ENCODE measurements around the gene DOCK7. TPM values are rescaled to one million over a fixed set of nuclear protein-coding genes. Genes with fewer than 3 reads are reported as not detected.
"Not testable (repeated sequence)": the region's sequence is repeated elsewhere in the genome, so short reads cannot be mapped to it uniquely, and the experiment has no call there.

DOCK7 gene
- total and polyA plus RNA-seq, 7 donors: 6.5 to 54.8 (median 32.4) TPM

DNA sequence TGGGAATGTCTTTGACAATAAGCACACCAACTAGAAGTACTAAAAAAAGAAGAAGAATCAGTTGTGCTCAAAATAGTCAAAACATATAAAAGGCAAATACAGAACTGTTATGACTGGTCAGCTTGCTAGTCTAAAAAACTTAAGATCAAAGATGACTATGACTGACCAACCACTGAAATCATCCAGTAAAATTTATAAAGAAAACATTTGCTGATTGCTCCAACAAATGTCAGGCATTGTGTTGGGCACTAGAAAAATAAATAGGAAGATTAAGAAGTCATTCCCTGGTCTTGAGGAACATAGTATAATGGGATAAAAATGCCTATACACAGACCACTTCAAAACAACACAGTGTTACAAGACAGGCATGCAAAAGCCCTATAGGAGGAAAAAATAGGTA lies 100.2 kb downstream of the DOCK7 start:
- peaks cover 0 to 25% (median 0%) of the 10 kb centered on the region in 4 donors for H3K36me3 ChIP-seq
- intact Hi-C loops (cut with DNase I): no loop called here
- no peak for TF ChIP-seq POLR2AphosphoS5 (IDR thresholded peaks at IDR 0.05)
- no peak for TF ChIP-seq EP300 (IDR thresholded peaks at IDR 0.05)
- TF ChIP-seq POLR2A (IDR thresholded peaks at IDR 0.05): no peak
- TF ChIP-seq, protein P1, sequence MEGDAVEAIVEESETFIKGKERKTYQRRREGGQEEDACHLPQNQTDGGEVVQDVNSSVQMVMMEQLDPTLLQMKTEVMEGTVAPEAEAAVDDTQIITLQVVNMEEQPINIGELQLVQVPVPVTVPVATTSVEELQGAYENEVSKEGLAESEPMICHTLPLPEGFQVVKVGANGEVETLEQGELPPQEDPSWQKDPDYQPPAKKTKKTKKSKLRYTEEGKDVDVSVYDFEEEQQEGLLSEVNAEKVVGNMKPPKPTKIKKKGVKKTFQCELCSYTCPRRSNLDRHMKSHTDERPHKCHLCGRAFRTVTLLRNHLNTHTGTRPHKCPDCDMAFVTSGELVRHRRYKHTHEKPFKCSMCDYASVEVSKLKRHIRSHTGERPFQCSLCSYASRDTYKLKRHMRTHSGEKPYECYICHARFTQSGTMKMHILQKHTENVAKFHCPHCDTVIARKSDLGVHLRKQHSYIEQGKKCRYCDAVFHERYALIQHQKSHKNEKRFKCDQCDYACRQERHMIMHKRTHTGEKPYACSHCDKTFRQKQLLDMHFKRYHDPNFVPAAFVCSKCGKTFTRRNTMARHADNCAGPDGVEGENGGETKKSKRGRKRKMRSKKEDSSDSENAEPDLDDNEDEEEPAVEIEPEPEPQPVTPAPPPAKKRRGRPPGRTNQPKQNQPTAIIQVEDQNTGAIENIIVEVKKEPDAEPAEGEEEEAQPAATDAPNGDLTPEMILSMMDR (IDR thresholded peaks at IDR 0.05): no peak

DNA sequence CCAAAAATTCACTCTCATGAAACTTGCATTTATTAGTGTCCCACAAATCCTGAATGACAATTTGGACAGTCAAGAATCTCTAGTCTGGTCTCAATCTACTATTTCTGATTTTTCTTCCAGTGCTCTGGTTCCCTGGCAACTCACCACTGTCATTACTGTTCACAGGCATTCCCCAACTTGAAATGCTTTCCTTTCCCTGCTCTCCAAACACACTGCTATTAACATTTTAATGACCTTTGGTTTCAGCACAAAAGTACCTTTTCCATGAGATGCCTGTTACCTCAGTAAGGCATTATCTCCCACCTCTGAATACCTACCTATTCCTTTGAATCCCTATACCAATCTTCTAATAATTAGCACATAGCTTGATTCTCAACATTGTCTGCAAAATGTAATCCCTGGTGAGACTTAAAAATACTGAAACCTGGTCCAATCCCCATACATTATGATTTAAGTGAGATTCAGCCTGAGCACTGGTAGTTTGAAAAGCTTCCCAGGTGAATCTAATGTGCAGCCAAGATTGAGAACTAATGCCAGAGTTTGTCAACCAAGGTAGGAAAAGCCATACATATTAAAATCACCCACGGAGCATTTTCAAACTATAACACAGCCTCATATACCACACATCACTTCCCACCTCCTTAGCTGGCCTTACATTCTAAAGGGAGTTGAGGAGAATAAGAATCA lies 102.6 kb downstream of the DOCK7 start:
- TF ChIP-seq EP300 (IDR thresholded peaks at IDR 0.05) (no peak), POLR2AphosphoS5 (IDR thresholded peaks at IDR 0.05) (no peak), POLR2A (IDR thresholded peaks at IDR 0.05) (no peak)
- TF ChIP-seq, protein P1 (IDR thresholded peaks at IDR 0.05): no peak
- no peaks in the 10 kb centered on the region for H3K4me1 ChIP-seq
- no peak overlapping the region for H3K27ac ChIP-seq
- intact Hi-C loops (cut with DNase I): no loop called here
- no peak overlapping the region for H3K4me3 ChIP-seq
- H3K36me3 ChIP-seq: peaks cover 0 to 25% (median 0%) of the 10 kb centered on the region in 4 donors
- no peaks in the 10 kb centered on the region for H3K27me3 ChIP-seq
- no peaks in the 10 kb centered on the region for H3K9me3 ChIP-seq
- DNase-seq: no peak
- 62 to 86% methylated on average over 1 of the region's 1 CpG for WGBS, 2 donors

More for the DNA sequence above, 100.2 kb downstream of the DOCK7 start:
- no peak for DNase-seq
- Histone ChIP-seq H3K9me3 (no peaks in the 10 kb centered on the region), H3K27ac (no peak overlapping the region), H3K4me3 (no peak overlapping the region), H3K4me1 (no peaks in the 10 kb centered on the region), H3K27me3 (no peaks in the 10 kb centered on the region)

DNA sequence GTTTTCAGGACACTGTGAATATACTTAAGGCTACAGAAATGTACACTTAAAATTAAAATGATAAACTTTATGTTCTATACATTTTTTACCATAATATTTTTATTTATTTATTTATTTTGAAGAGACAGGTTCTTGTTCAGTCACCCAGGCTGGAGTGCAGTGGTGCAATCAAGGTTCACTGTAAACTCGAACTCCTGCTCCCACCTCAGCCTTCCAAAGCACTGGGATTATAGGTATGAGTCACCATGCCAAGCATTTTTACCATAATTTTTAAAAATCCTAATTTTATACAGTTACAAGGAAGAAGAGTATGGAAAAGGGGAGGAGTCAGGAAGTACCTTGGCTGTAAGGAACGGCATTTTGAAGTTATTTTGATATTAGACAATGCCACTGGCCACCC lies 114.5 kb downstream of the DOCK7 start:
- WGBS, 2 donors: 41 to 44% methylated on average over 2 of the region's 2 CpGs
- Histone ChIP-seq H3K4me3 (no peak overlapping the region), H3K36me3 (peaks cover 0 to 45% (median 5%) of the 10 kb centered on the region in 4 donors), H3K27ac (no peak overlapping the region), H3K4me1 (no peaks in the 10 kb centered on the region), H3K9me3 (peaks cover 0 to 5% (median 0%) of the 10 kb centered on the region in 4 donors), H3K27me3 (no peaks in the 10 kb centered on the region)
- no peak for DNase-seq
- TF ChIP-seq, protein P1 (IDR thresholded peaks at IDR 0.05): no peak
- TF ChIP-seq EP300 (IDR thresholded peaks at IDR 0.05) (no peak), POLR2A (IDR thresholded peaks at IDR 0.05) (no peak), POLR2AphosphoS5 (IDR thresholded peaks at IDR 0.05) (no peak)
- intact Hi-C loops (cut with DNase I): no loop called here

DNA sequence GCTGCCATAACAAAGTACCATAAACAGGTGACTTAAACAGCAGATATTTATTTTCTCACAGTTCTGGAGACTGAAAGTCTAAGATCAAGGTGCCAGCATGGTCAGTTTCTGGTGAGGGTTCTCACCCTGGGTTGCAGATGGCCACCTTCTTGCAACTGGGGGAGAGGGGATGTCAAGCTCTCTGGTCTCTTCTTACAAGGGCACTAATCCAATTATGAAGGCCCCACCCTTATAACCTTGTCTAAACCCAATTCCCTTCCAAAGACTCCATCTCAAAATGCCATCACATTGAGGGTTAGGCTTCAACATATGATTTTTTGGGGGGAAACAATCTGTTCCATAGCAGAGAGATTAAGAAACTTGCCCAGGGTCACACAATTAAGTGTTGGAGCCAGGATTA lies 115.7 kb downstream of the DOCK7 start:
- H3K9me3 ChIP-seq: peaks cover 0 to 5% (median 0%) of the 10 kb centered on the region in 4 donors
- no peak overlapping the region for H3K4me3 ChIP-seq
- intact Hi-C loops (cut with DNase I): no loop called here
- H3K4me1 ChIP-seq: no peaks in the 10 kb centered on the region
- no peak for DNase-seq
- H3K27me3 ChIP-seq: no peaks in the 10 kb centered on the region
- no peak for TF ChIP-seq EP300 (IDR thresholded peaks at IDR 0.05)
- TF ChIP-seq, protein P1 (IDR thresholded peaks at IDR 0.05): no peak
- TF ChIP-seq POLR2A (IDR thresholded peaks at IDR 0.05): no peak
- no peak for TF ChIP-seq POLR2AphosphoS5 (IDR thresholded peaks at IDR 0.05)
- no peak overlapping the region for H3K27ac ChIP-seq
- H3K36me3 ChIP-seq: peaks cover 0 to 45% (median 5%) of the 10 kb centered on the region in 4 donors

DNA sequence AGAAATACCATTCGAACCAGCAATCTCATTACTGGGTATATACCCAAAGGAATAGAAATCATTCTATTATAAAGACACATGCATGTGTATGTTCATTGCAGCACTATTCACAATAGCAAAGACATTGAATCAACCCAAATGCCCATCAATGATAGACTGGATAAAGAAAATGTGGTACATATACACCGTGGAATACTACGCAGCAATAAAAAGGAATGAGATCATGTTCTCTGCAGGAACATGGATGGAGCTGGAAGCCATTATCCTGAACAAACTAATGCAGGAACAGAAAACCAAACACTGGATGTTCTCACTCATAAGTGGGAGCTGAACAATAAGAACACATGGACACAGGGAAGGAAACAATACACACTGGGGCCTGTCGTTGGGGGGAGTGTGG lies 116.7 kb downstream of the DOCK7 start:
- H3K4me1 ChIP-seq; H3K4me3 ChIP-seq; H3K27ac ChIP-seq; H3K9me3 ChIP-seq; intact Hi-C loops (cut with DNase I); H3K27me3 ChIP-seq; DNase-seq: not testable (repeated sequence)
- peaks cover 0 to 38% (median 5%) of the 10 kb centered on the region in 4 donors for H3K36me3 ChIP-seq
- WGBS, 2 donors: 84 to 97% methylated on average over 4 of the region's 4 CpGs

DNA sequence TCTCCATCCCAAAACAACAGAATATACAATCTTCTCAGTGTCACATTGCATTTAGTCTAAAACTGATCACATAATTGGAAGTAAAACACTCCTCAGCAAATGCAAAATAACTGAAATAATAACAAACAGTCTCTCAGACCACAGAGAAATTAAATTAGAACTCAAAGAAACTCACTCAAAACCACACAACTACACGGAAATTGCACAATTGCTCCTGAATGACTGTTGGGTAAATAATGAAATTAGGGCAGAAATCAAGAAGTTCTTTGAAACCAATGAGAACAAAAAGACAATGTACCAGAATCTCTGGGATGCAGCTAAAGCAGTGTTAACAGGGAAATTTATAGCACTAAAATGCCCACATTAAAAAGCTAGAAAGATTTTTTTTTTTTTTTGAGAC lies 120.3 kb downstream of the DOCK7 start:
- H3K4me1 ChIP-seq; H3K27ac ChIP-seq; DNase-seq; H3K27me3 ChIP-seq; H3K4me3 ChIP-seq; intact Hi-C loops (cut with DNase I); H3K9me3 ChIP-seq: not testable (repeated sequence)
- WGBS, 2 donors: 40 to 72% methylated on average over 1 of the region's 1 CpG
- H3K36me3 ChIP-seq: peaks cover 0 to 13% (median 0%) of the 10 kb centered on the region in 4 donors

DNA sequence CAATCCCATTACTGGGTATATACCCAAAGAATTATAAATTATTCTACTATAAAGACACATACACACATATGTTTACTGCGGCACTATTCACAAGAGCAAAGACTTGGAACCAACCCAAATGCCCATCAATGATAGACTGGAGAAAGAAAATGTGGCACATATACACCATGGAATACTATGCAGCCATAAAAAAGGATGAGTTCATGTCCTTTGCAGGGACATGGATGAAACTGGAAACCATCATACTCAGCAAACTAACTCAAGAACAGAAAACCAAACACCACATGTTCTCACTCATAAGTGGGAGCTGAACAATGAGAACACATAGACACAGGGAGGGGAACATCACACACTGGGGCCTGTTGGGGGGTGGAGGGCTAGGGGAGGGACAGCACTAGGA lies 121.0 kb downstream of the DOCK7 start:
- H3K27me3 ChIP-seq; H3K4me1 ChIP-seq; H3K36me3 ChIP-seq; H3K27ac ChIP-seq; DNase-seq; intact Hi-C loops (cut with DNase I); H3K9me3 ChIP-seq; H3K4me3 ChIP-seq: not testable (repeated sequence)
- 96 to 97% methylated on average over 1 of the region's 1 CpG for WGBS, 2 donors
